Measurements from ENCODE around the gene SLC2A8.

DNA sequence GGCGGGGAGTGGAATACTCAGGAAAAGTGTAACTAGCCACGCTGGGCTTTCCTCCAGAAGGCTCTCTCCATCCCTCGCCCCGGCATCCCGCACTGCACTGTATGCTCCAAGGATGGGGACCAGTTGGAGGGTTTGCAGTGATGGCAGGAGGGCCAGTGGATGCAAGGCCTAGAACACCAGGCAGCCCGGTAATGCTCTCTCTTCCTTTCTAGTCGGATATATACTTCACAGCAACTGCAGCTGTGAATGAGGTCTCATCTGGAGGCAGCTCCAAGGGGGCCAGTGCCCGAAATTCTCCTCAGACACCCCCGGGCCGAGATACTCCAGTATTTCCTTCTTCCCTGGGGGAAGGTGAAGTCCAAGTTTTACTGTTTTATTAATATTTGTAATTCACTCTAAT, 10.0 kb upstream of the SLC2A8 start:
- TF ChIP-seq, protein P1, sequence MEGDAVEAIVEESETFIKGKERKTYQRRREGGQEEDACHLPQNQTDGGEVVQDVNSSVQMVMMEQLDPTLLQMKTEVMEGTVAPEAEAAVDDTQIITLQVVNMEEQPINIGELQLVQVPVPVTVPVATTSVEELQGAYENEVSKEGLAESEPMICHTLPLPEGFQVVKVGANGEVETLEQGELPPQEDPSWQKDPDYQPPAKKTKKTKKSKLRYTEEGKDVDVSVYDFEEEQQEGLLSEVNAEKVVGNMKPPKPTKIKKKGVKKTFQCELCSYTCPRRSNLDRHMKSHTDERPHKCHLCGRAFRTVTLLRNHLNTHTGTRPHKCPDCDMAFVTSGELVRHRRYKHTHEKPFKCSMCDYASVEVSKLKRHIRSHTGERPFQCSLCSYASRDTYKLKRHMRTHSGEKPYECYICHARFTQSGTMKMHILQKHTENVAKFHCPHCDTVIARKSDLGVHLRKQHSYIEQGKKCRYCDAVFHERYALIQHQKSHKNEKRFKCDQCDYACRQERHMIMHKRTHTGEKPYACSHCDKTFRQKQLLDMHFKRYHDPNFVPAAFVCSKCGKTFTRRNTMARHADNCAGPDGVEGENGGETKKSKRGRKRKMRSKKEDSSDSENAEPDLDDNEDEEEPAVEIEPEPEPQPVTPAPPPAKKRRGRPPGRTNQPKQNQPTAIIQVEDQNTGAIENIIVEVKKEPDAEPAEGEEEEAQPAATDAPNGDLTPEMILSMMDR (optimal IDR thresholded peaks at IDR 0.05 in 1 of 3, IDR thresholded peaks at IDR 0.05 in 1 of 3, conservative IDR thresholded peaks at IDR 0.05 in 1 of 3; ENCODE audit: extremely low read depth in 1 of 3, insufficient read depth in 2 of 3, low read length in 3 of 3) = no peak
- TF ChIP-seq EZH2 (IDR thresholded peaks at IDR 0.05; ENCODE audit: low read length) = no peak
